HCT116 (cell line): ENCODE measurements around the gene FAM76B. TPM values are rescaled to one million over a fixed set of nuclear protein-coding genes. Genes with fewer than 3 reads are reported as not detected.

Experiments used
- ATAC-seq: fragments of 200-7000 bp; cut with Tn5 transposase; 2 replicates; pipeline ENCODE4 v1.9.1; 2020; ENCODE audit warnings: mild to moderate bottlenecking, moderate library complexity
- BruUV-seq: library from RNA; stranded (reverse); fragments of 400-500 nt; replicated peaks from 2 replicates; lab custom pipeline; 2021; lab: Mats Ljungman, UMichigan
- CTCF ChIA-PET: fragments of 300-600 bp; sonication (Branson Sonifier 250); formaldehyde crosslinking; loops from one replicate; lab custom pipeline; 2021; ENCODE audit warnings: antibody characterized with exemption; lab: Charles Lee
- POLR2A ChIA-PET: fragments of 300-600, 350-600 bp; sonication (Branson Sonifier 250); formaldehyde crosslinking; loops from one replicate; lab custom pipeline; 2021; ENCODE audit warnings: antibody characterized with exemption; lab: Charles Lee
- RAD21 ChIA-PET, 2 experiments: fragments of 300-600 bp; sonication (Branson Sonifier 250); formaldehyde crosslinking; loops; one replicate each; lab custom pipeline; 2023; ENCODE audit warnings: low total read pairs in 2 of 2; ENCODE audit not compliant: uncharacterized antibody in 2 of 2, unreplicated experiment in 2 of 2, low non-redundant PET in 1 of 2; lab: Charles Lee
- DNase-seq: peaks from one replicate; pipeline ENCODE4 v3.0.0-alpha.2; 2010; ENCODE audit warnings: low read depth, low spot score
- H2AFZ ChIP-seq: fragments of 200-600 bp; shearing (Covaris generic), sonication (generic); 2 replicates; pipeline ENCODE4 v1.6.1; 2017; ENCODE audit warnings: low read depth, mixed run types, mixed read lengths, antibody characterized with exemption, low read length; ENCODE audit not compliant: poor library complexity, severe bottlenecking
- H3K27ac ChIP-seq: 2 replicates; pipeline ENCODE4 v1.5.1; 2012; ENCODE audit warnings: low read depth, low read length
- H3K27me3 ChIP-seq: fragments of 200-600 bp; sonication (generic); 2 replicates; pipeline ENCODE4 v1.6.1; 2016; ENCODE audit warnings: mixed run types, low read length, mixed read lengths; ENCODE audit not compliant: insufficient read depth
- H3K36me3 ChIP-seq, 2 experiments: fragments of 200-500 bp in 1 of 2; fragments of 200-600 bp in 1 of 2; sonication (Bioruptor generic) in 1 of 2; sonication (generic) in 1 of 2; 2 replicates each; pipeline versions ENCODE4 v1.5.1 to v1.6.1; 2014 to 2016; ENCODE audit warnings: low read length in 2 of 2, inconsistent platforms in 1 of 2, mixed read lengths in 1 of 2, mixed run types in 1 of 2; ENCODE audit not compliant: insufficient read depth in 2 of 2, control insufficient read depth in 1 of 2
- H3K4me1 ChIP-seq, 2 experiments: fragments of 200-600 bp in 1 of 2; sonication (generic) in 1 of 2; 2 replicates each; pipeline versions ENCODE4 v1.5.1 to v1.6.1; 2012 to 2017; ENCODE audit warnings: low read length in 2 of 2, inconsistent platforms in 1 of 2, mild to moderate bottlenecking in 1 of 2, mixed read lengths in 1 of 2, mixed run types in 1 of 2, moderate library complexity in 1 of 2; ENCODE audit not compliant: insufficient read depth in 2 of 2, control insufficient read depth in 1 of 2
- H3K4me2 ChIP-seq: fragments of 200-600 bp; sonication (generic); 2 replicates; pipeline ENCODE4 v1.6.1; 2017; ENCODE audit warnings: mixed run types, low read length, mixed read lengths
- H3K4me3 ChIP-seq, 2 experiments: fragments of 200-600 bp in 1 of 2; sonication (generic) in 1 of 2; replicated peaks in 1 of 2; 2 replicates each; pipeline ENCODE4 v1.5.1; 2011 to 2016; ENCODE audit warnings: low read length in 2 of 2, control low read depth in 1 of 2, low read depth in 1 of 2, mild to moderate bottlenecking in 1 of 2, mixed read lengths in 1 of 2, mixed run types in 1 of 2
- H3K79me2 ChIP-seq: fragments of 200-600 bp; sonication (generic); 2 replicates; pipeline ENCODE4 v1.6.1; 2017; ENCODE audit warnings: mild to moderate bottlenecking, mixed run types, low read length, moderate library complexity, mixed read lengths; ENCODE audit not compliant: insufficient read depth
- H3K9ac ChIP-seq: fragments of 200-600 bp; sonication (generic); 2 replicates; pipeline ENCODE4 v1.6.1; 2016; ENCODE audit warnings: low read length, mixed read lengths
- H3K9me2 ChIP-seq: fragments of 200-600 bp; sonication (generic), shearing (Covaris generic); 2 replicates; pipeline ENCODE4 v1.6.1; 2017; ENCODE audit warnings: mixed run types, mild to moderate bottlenecking, moderate library complexity; ENCODE audit not compliant: insufficient read depth
- H3K9me3 ChIP-seq, 2 experiments: fragments of 200-500 bp in 1 of 2; fragments of 200-600 bp in 1 of 2; sonication (Bioruptor generic) in 1 of 2; sonication (generic) in 1 of 2; 2 replicates each; pipeline ENCODE4 v1.6.1; 2014 to 2017; ENCODE audit warnings: low read length in 2 of 2, mixed read lengths in 2 of 2, inconsistent platforms in 1 of 2, low read depth in 1 of 2, mild to moderate bottlenecking in 1 of 2, mixed run types in 1 of 2, moderate library complexity in 1 of 2; ENCODE audit not compliant: control insufficient read depth in 1 of 2, insufficient read depth in 1 of 2
- H4K20me1 ChIP-seq: fragments of 200-600 bp; sonication (generic), shearing (Covaris generic); 2 replicates; pipeline ENCODE4 v1.6.1; 2017; ENCODE audit warnings: mixed run types, mild to moderate bottlenecking, moderate library complexity; ENCODE audit not compliant: insufficient read depth
- ATF3 ChIP-seq: IDR thresholded peaks from 2 replicates; pipeline ENCODE4 v1.6.1; 2012
- CBX3 ChIP-seq: IDR thresholded peaks from 2 replicates; pipeline ENCODE4 v1.6.1; 2012; ENCODE audit warnings: low read depth
- CEBPB ChIP-seq: IDR thresholded peaks from 2 replicates; pipeline ENCODE4 v1.6.1; 2012; ENCODE audit warnings: low read depth
- EGR1 ChIP-seq: IDR thresholded peaks from 2 replicates; pipeline ENCODE4 v1.6.1; 2012; ENCODE audit warnings: low read depth
- EZH2phosphoT487 ChIP-seq: fragments of 200-600 bp; IDR thresholded peaks from 2 replicates; pipeline ENCODE4 v1.6.1; 2018; ENCODE audit warnings: antibody characterized with exemption, borderline replicate concordance
- MAX ChIP-seq: IDR thresholded peaks from 2 replicates; pipeline ENCODE4 v1.6.1; 2012
- RAD21 ChIP-seq: IDR thresholded peaks from 2 replicates; pipeline ENCODE4 v1.6.1; 2012; ENCODE audit warnings: low read depth, mild to moderate bottlenecking
- SIN3A ChIP-seq: IDR thresholded peaks from 2 replicates; pipeline ENCODE4 v1.6.1; 2012; ENCODE audit warnings: low read depth
- SP1 ChIP-seq: IDR thresholded peaks from 2 replicates; pipeline ENCODE4 v1.6.1; 2012; ENCODE audit warnings: low read depth
- SRF ChIP-seq: IDR thresholded peaks from 2 replicates; pipeline ENCODE4 v1.6.1; 2012; ENCODE audit warnings: low read depth
- ZBTB33 ChIP-seq: IDR thresholded peaks from 2 replicates; pipeline ENCODE4 v1.6.1; 2011; ENCODE audit warnings: mild to moderate bottlenecking, low read length, moderate library complexity; ENCODE audit not compliant: insufficient replicate concordance; ENCODE audit errors: extremely low read depth
- ZFX ChIP-seq: fragments of 450-650 bp; IDR thresholded peaks from 2 replicates; pipeline ENCODE4 v1.6.1; 2017
- ZNF274 ChIP-seq: fragments of 200-500 bp; sonication (Bioruptor generic); IDR thresholded peaks from 2 replicates; pipeline ENCODE4 v1.6.1; 2014; ENCODE audit warnings: mild to moderate bottlenecking, low read depth, low read length, inconsistent platforms
- intact Hi-C: fragments of 100-400 bp; cut with micrococcal nuclease; formaldehyde crosslinking; loops from 2 replicates; pipeline ENCODE4 v1.10.0; 2022
- total RNA-seq: library from RNA; stranded (reverse); gene quantifications from one replicate; pipeline ENCODE4 v1.2.1, GENCODE V29; 2021; ENCODE audit not compliant: unreplicated experiment

The FAM76B gene
- total RNA-seq, 1 experiment from 2014 or later: 27.5 TPM

- POLR2A ChIA-PET: no interaction called here
- intact Hi-C loops: no loop called here
Measured at GRCh38 chr11:95833378-95833777, 43.8 kb upstream of the FAM76B start.

More at GRCh38 chr11:95833378-95833777, 43.8 kb upstream of the FAM76B start:
- TF ChIP-seq SRF: no peak
- TF ChIP-seq ZNF274: no peak
- TF ChIP-seq EGR1: no peak
- TF ChIP-seq MAX: no peak
- TF ChIP-seq ATF3: no peak
- TF ChIP-seq ZFX: no peak
- TF ChIP-seq CEBPB: no peak
- no peak for TF ChIP-seq ZBTB33
- TF ChIP-seq CBX3: no peak
- TF ChIP-seq EZH2phosphoT487: no peak
- no peak for TF ChIP-seq RAD21
- no peak for TF ChIP-seq SP1
- no peak for TF ChIP-seq SIN3A
- TF ChIP-seq, all 23 proteins: peak for 0
- Histone ChIP-seq H3K9ac (no peak overlapping the region), H3K4me1 (no peaks in the 10 kb centered on the region), H3K27ac (no peak overlapping the region), H3K27me3 (no peaks in the 10 kb centered on the region), H3K79me2 (no peaks in the 10 kb centered on the region), H3K9me3 (no peaks in the 10 kb centered on the region), H2AFZ (no peak overlapping the region), H3K36me3 (peaks cover 20 to 38% of the 10 kb centered on the region in 2 experiments), H3K4me2 (no peak overlapping the region), H3K4me3 (no peak overlapping the region), H3K9me2 (no peaks in the 10 kb centered on the region), H4K20me1 (no peaks in the 10 kb centered on the region)
- BruUV-seq: no TSS peak
- DNase-seq (no peak), ATAC-seq (no peak)
- CTCF ChIA-PET: interaction anchor here (1.0 to 1.2 kb wide), 2 partner anchors 16 to 561 kb away, joined by 4 read pairs; no protein-coding TSS in a partner anchor
- RAD21 ChIA-PET: no interaction called here
